ENCODE results near the gene MAEA. TPM values are rescaled to one million over a fixed set of nuclear protein-coding genes. Genes with fewer than 3 reads are reported as not detected.

MAEA gene
- total RNA-seq, 2 donors from 2014 or later, result 48.8 to 72.7 TPM

DNA sequence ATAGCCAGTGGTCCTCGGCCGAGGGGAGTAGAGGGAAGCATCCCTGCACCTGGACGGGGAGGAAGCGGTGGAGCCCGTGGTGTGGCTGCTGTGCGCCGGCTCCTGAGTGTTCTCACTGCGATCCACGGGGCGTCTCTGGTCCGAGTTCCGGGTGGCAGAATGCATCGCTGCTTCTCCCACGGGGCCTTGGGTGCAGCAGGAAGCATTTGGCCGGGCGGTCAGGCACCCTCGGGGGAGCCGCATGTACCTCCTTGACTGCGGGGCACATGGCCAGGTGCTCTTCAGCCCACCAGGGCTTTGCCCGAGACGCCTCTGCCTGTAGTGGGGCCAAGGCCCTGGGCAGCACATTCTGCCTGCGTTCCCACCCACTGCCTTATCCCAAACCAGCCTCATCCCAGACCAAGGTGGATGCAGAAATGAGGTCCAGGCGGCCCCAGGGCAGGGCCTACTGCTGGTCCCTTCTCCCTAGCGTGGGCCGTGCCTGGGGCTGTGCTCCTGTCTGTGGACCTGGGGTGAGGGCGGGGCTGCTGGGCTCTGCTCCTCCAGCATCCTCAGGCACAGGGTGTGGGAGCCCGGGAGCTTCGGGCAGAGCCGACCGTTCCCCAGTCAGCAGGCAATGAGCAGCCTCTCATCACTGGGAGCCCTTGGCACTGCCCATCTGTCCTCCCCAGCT is 89.0 kb downstream of the MAEA start:
- WGBS, 2 experiments (ENCODE audit: insufficient coverage in 1 of 2, insufficient read length in 1 of 2), result 94% methylated on average over 21 to 30 of the region's 30 CpGs

DNA sequence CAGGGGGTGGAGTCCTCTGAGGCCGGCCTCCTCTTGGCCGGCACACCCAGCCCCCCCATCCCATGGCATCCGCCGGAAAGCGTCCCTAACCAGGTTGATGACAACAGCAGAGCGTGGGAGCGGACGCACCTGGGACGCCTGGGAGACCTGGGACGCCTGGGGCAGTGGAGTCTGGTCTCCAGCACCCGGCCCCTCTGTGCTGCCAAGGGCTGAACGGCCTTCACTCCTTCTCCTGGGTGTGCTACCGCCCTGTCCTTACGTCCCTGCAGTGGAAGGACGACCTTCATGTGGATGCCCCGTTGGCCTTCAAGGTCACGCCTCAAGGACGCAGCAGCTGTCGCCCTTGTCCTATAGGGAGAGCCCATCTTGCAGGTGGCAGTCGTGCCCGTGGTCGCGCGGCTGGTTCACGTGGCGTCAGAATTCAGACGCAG is 89.7 kb downstream of the MAEA start:
- H3K4me3 ChIP-seq (ENCODE audit: low read length), result no peak overlapping the region
- H3K27me3 ChIP-seq (ENCODE audit: control insufficient read depth, insufficient read depth, low read length, poor library complexity, severe bottlenecking), result no peaks in the 10 kb centered on the region
- H3K27ac ChIP-seq (ENCODE audit: low read depth, low read length), result no peak overlapping the region
- 88 to 98% methylated on average over 16 to 27 of the region's 27 CpGs for WGBS, 2 experiments (ENCODE audit: insufficient coverage in 1 of 2, insufficient read length in 1 of 2)
- H3K27ac Mint-ChIP-seq, result no peak overlapping the region
- H3K36me3 ChIP-seq (ENCODE audit: control insufficient read depth, insufficient read depth, low read length), result no peaks in the 10 kb centered on the region
- no peak overlapping the region for H3K9ac ChIP-seq (ENCODE audit: extremely low read depth, low read length, poor library complexity, severe bottlenecking)
- H3K9me3 ChIP-seq (ENCODE audit: control insufficient read depth, low read length), result no peaks in the 10 kb centered on the region
- peak; percentile 30 for DNase-seq
- H3K4me1 ChIP-seq (ENCODE audit: control insufficient read depth, insufficient read depth, low read length), result no peaks in the 10 kb centered on the region
- no peaks in the 10 kb centered on the region for H3K36me3 Mint-ChIP-seq (ENCODE audit: low read depth)
- H3K27me3 Mint-ChIP-seq (ENCODE audit: insufficient read depth), result no peaks in the 10 kb centered on the region
- TF ChIP-seq, protein P1, sequence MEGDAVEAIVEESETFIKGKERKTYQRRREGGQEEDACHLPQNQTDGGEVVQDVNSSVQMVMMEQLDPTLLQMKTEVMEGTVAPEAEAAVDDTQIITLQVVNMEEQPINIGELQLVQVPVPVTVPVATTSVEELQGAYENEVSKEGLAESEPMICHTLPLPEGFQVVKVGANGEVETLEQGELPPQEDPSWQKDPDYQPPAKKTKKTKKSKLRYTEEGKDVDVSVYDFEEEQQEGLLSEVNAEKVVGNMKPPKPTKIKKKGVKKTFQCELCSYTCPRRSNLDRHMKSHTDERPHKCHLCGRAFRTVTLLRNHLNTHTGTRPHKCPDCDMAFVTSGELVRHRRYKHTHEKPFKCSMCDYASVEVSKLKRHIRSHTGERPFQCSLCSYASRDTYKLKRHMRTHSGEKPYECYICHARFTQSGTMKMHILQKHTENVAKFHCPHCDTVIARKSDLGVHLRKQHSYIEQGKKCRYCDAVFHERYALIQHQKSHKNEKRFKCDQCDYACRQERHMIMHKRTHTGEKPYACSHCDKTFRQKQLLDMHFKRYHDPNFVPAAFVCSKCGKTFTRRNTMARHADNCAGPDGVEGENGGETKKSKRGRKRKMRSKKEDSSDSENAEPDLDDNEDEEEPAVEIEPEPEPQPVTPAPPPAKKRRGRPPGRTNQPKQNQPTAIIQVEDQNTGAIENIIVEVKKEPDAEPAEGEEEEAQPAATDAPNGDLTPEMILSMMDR (conservative IDR thresholded peaks at IDR 0.05), result no peak
- no peaks in the 10 kb centered on the region for H3K9me3 Mint-ChIP-seq
- no peak overlapping the region for H3K4me3 Mint-ChIP-seq
- H3K4me1 Mint-ChIP-seq, result no peaks in the 10 kb centered on the region

More for the DNA sequence above, 89.0 kb downstream of the MAEA start:
- H3K27ac Mint-ChIP-seq, result no peak overlapping the region
- Histone ChIP-seq H3K4me3 (ENCODE audit: low read length) (no peak overlapping the region), H3K9me3 (ENCODE audit: control insufficient read depth, low read length) (no peaks in the 10 kb centered on the region), H3K36me3 (ENCODE audit: control insufficient read depth, insufficient read depth, low read length) (no peaks in the 10 kb centered on the region), H3K9ac (ENCODE audit: extremely low read depth, low read length, poor library complexity, severe bottlenecking) (no peak overlapping the region), H3K27me3 (ENCODE audit: control insufficient read depth, insufficient read depth, low read length, poor library complexity, severe bottlenecking) (no peaks in the 10 kb centered on the region), H3K27ac (ENCODE audit: low read depth, low read length) (no peak overlapping the region), H3K4me1 (ENCODE audit: control insufficient read depth, insufficient read depth, low read length) (no peaks in the 10 kb centered on the region)
- DNase-seq, result peak; percentile 43
- H3K36me3 Mint-ChIP-seq (ENCODE audit: low read depth), result no peaks in the 10 kb centered on the region
- H3K27me3 Mint-ChIP-seq (ENCODE audit: insufficient read depth), result no peaks in the 10 kb centered on the region
- TF ChIP-seq, protein P1 (conservative IDR thresholded peaks at IDR 0.05), result no peak
- no peak overlapping the region for H3K4me3 Mint-ChIP-seq
- no peaks in the 10 kb centered on the region for H3K4me1 Mint-ChIP-seq
- no peaks in the 10 kb centered on the region for H3K9me3 Mint-ChIP-seq

DNA sequence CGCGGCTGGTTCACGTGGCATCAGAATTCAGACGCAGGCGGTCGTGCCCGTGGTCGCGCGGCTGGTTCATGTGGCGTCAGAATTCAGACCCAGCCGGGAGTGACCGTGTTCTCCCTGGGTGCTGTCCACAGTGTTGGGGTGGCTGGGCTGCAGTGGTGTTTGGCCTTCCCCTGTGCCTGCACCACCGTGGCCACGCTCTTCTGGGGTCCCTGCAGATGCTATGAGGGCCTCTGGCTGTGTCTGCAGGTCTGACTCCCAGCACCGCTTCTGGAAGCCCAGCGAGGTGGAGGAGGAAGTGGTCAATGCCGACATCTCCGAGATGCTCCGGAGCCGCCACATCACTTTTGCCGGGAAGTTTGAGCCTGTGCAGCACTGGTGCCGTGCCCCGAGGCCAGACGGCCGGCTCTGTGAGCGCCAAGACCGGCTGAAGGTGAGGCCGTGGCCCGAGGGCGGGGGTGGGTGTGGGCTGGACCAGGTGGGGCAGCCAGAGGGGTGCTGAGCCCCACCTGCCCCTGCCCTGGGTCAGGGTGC is 90.2 kb downstream of the MAEA start:
- Mint-ChIP-seq H3K4me1 (no peaks in the 10 kb centered on the region), H3K27me3 (ENCODE audit: insufficient read depth) (no peaks in the 10 kb centered on the region), H3K4me3 (no peak overlapping the region), H3K9me3 (no peaks in the 10 kb centered on the region), H3K36me3 (ENCODE audit: low read depth) (no peaks in the 10 kb centered on the region), H3K27ac (no peak overlapping the region)
- Histone ChIP-seq H3K27me3 (ENCODE audit: control insufficient read depth, insufficient read depth, low read length, poor library complexity, severe bottlenecking) (no peaks in the 10 kb centered on the region), H3K36me3 (ENCODE audit: control insufficient read depth, insufficient read depth, low read length) (no peaks in the 10 kb centered on the region), H3K9ac (ENCODE audit: extremely low read depth, low read length, poor library complexity, severe bottlenecking) (no peak overlapping the region), H3K27ac (ENCODE audit: low read depth, low read length) (no peak overlapping the region), H3K9me3 (ENCODE audit: control insufficient read depth, low read length) (no peaks in the 10 kb centered on the region), H3K4me1 (ENCODE audit: control insufficient read depth, insufficient read depth, low read length) (no peaks in the 10 kb centered on the region), H3K4me3 (ENCODE audit: low read length) (no peak overlapping the region)
- TF ChIP-seq, protein P1 (conservative IDR thresholded peaks at IDR 0.05), result no peak
- peak; percentile 28 for DNase-seq
- 91 to 99% methylated on average over 15 to 22 of the region's 31 CpGs for WGBS, 2 experiments (ENCODE audit: insufficient coverage in 1 of 2, insufficient read length in 1 of 2)

All from endodermal cell (in vitro differentiated cells).